Measurements from ENCODE around the gene THADA.

The THADA gene

DNA sequence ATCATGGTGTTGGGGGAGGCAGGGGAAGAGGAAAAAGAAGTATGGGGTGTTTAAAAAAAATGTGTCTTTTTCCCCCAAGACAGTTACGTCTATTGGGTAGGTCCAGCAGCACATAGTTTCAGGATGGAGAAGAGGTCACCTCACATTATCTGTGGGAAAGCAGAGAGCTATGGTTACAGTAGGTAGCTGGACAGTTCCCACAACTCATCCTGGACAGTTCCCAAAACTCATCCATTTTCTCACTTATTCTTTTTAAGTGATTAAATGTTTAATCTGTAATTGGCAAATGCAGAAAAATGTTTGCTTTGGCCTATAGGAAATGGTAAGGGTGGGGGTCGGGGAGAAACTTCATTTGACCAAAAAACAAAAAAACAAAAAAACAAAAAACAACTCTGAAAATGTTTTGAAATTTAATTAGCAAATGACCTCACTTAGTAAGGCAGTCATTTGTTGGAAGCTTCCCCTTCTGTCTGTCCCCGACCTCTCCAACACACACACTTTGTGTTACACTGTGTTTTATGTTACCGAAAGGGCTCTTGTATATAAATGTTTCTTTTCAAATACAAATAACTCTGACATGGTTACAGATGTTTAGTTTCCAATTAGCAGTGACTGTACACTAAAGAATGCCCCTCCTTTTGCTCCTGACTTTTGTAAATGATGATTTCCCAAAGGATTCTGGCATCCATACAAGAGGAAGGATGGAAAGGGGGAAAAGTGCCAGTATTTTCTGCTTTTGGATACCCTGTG is 196.1 kb downstream of the THADA start:
- ATAC-seq (ENCODE audit: insufficient read depth, low read depth) (no peak), DNase-seq (no peak)
- H3K4me1 ChIP-seq (ENCODE audit: insufficient read depth, low read length) = no peaks in the 10 kb centered on the region
- TF ChIP-seq, protein P1, sequence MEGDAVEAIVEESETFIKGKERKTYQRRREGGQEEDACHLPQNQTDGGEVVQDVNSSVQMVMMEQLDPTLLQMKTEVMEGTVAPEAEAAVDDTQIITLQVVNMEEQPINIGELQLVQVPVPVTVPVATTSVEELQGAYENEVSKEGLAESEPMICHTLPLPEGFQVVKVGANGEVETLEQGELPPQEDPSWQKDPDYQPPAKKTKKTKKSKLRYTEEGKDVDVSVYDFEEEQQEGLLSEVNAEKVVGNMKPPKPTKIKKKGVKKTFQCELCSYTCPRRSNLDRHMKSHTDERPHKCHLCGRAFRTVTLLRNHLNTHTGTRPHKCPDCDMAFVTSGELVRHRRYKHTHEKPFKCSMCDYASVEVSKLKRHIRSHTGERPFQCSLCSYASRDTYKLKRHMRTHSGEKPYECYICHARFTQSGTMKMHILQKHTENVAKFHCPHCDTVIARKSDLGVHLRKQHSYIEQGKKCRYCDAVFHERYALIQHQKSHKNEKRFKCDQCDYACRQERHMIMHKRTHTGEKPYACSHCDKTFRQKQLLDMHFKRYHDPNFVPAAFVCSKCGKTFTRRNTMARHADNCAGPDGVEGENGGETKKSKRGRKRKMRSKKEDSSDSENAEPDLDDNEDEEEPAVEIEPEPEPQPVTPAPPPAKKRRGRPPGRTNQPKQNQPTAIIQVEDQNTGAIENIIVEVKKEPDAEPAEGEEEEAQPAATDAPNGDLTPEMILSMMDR (IDR thresholded peaks at IDR 0.05; ENCODE audit: borderline replicate concordance, extremely low read depth, low read length, poor library complexity, severe bottlenecking) = no peak
- no peak for TF ChIP-seq EZH2 (IDR thresholded peaks at IDR 0.05; ENCODE audit: borderline replicate concordance, low read depth, low read length, severe bottlenecking)
- H3K36me3 ChIP-seq (ENCODE audit: insufficient read depth, low read length) = peaks cover 28% of the 10 kb centered on the region
- H3K27ac ChIP-seq (ENCODE audit: low read length) = no peak overlapping the region
- no peak overlapping the region for H2AFZ ChIP-seq (ENCODE audit: low read depth, low read length)
- no peaks in the 10 kb centered on the region for H3K9me3 ChIP-seq (ENCODE audit: insufficient read depth, low read length, severe bottlenecking)
- no peak overlapping the region for H3K4me2 ChIP-seq (ENCODE audit: insufficient read depth, low read length)
- H3K9ac ChIP-seq (ENCODE audit: low read depth, low read length) = no peak overlapping the region
- H3K4me3 ChIP-seq (ENCODE audit: low read depth in 1 of 2, low read length in 2 of 2) = no peak overlapping the region
- no peaks in the 10 kb centered on the region for H4K20me1 ChIP-seq (ENCODE audit: insufficient read depth, low read length)
- no peaks in the 10 kb centered on the region for H3K27me3 ChIP-seq (ENCODE audit: insufficient read depth, low read length, poor library complexity)
- no peaks in the 10 kb centered on the region for H3K79me2 ChIP-seq (ENCODE audit: insufficient read depth, low read length)

DNA sequence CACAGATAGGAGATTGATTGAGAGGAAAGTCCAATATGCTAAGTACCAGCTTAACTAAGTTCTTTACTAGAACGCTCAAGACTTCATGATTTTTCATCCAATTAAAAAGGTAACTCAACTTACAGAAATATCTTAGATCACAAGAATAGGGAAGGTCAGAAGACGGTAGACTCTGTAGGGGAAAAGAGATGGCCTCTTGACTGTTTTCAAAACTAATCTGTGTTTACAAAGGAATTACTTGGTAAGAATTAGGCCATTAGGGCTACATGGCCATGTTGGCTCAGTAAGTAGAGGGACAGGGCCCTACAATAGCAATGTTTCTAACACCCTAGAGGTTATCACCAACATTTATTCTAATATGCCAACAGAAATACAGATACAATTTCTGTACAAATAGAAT is 196.7 kb downstream of the THADA start:
- no peak overlapping the region for H3K4me2 ChIP-seq (ENCODE audit: insufficient read depth, low read length)
- TF ChIP-seq EZH2 (IDR thresholded peaks at IDR 0.05; ENCODE audit: borderline replicate concordance, low read depth, low read length, severe bottlenecking) = no peak
- TF ChIP-seq, protein P1 (IDR thresholded peaks at IDR 0.05; ENCODE audit: borderline replicate concordance, extremely low read depth, low read length, poor library complexity, severe bottlenecking) = no peak
- no peaks in the 10 kb centered on the region for H3K9me3 ChIP-seq (ENCODE audit: insufficient read depth, low read length, severe bottlenecking)
- H3K4me3 ChIP-seq (ENCODE audit: low read depth in 1 of 2, low read length in 2 of 2) = no peak overlapping the region
- no peak overlapping the region for H2AFZ ChIP-seq (ENCODE audit: low read depth, low read length)
- no peaks in the 10 kb centered on the region for H3K27me3 ChIP-seq (ENCODE audit: insufficient read depth, low read length, poor library complexity)
- no peaks in the 10 kb centered on the region for H3K4me1 ChIP-seq (ENCODE audit: insufficient read depth, low read length)
- no peak overlapping the region for H3K27ac ChIP-seq (ENCODE audit: low read length)
- peaks cover 28% of the 10 kb centered on the region for H3K36me3 ChIP-seq (ENCODE audit: insufficient read depth, low read length)
- no peaks in the 10 kb centered on the region for H4K20me1 ChIP-seq (ENCODE audit: insufficient read depth, low read length)
- H3K79me2 ChIP-seq (ENCODE audit: insufficient read depth, low read length) = no peaks in the 10 kb centered on the region
- ATAC-seq (ENCODE audit: insufficient read depth, low read depth) (no peak), DNase-seq (no peak)
- H3K9ac ChIP-seq (ENCODE audit: low read depth, low read length) = no peak overlapping the region

DNA sequence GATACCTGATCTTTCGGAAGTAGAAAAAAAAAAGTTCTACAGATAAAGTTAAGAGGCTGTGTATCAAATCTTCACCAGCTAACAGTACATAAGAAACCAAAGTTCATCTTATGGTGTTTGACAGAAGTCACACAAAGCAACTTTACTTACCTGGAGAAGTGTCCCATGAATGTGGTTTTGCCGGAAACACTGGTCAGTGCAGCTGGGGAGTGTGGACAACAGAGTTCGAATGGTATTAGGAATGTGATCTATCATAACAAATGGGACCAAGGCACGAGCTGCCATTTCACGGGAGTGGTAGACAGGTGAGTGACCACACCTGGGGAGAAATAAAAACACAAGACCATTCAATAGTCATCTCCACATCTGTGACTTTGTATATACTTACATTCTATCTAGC is 198.0 kb downstream of the THADA start:
- Histone ChIP-seq H3K4me2 (ENCODE audit: insufficient read depth, low read length) (no peak overlapping the region), H3K27me3 (ENCODE audit: insufficient read depth, low read length, poor library complexity) (no peaks in the 10 kb centered on the region), H3K27ac (ENCODE audit: low read length) (no peak overlapping the region), H3K79me2 (ENCODE audit: insufficient read depth, low read length) (no peaks in the 10 kb centered on the region), H3K4me3 (ENCODE audit: low read depth in 1 of 2, low read length in 2 of 2) (no peak overlapping the region), H2AFZ (ENCODE audit: low read depth, low read length) (no peak overlapping the region), H3K36me3 (ENCODE audit: insufficient read depth, low read length) (peaks cover 28% of the 10 kb centered on the region), H4K20me1 (ENCODE audit: insufficient read depth, low read length) (no peaks in the 10 kb centered on the region), H3K9ac (ENCODE audit: low read depth, low read length) (no peak overlapping the region), H3K4me1 (ENCODE audit: insufficient read depth, low read length) (no peaks in the 10 kb centered on the region), H3K9me3 (ENCODE audit: insufficient read depth, low read length, severe bottlenecking) (no peaks in the 10 kb centered on the region)
- TF ChIP-seq, protein P1 (IDR thresholded peaks at IDR 0.05; ENCODE audit: borderline replicate concordance, extremely low read depth, low read length, poor library complexity, severe bottlenecking) = no peak
- TF ChIP-seq EZH2 (IDR thresholded peaks at IDR 0.05; ENCODE audit: borderline replicate concordance, low read depth, low read length, severe bottlenecking) = no peak
- DNase-seq (no peak), ATAC-seq (ENCODE audit: insufficient read depth, low read depth) (no peak)
